HG03097 (cell line): Measurements from ENCODE around the gene ZNF837.

Experiments
- ATAC-seq: cut with Tn5 transposase; IDR thresholded peaks from one replicate; pipeline ENCODE4 v1.9.1; 2021; ENCODE audit not compliant: unreplicated experiment, low FRiP score

ZNF837 gene

GRCh38 chr19:58372311-58373133, 8.3 kb downstream of the ZNF837 start:
- ATAC-seq: no peak

- ATAC-seq: no peak
Observed at GRCh38 chr19:58368561-58369360, 12.1 kb downstream of the ZNF837 start.

GRCh38 chr19:58367698-58368454, 13.0 kb downstream of the ZNF837 start:
- no peak for ATAC-seq

- ATAC-seq: no peak
Observed at GRCh38 chr19:58366585-58367430, 14.0 kb downstream of the ZNF837 start.

GRCh38 chr19:58364146-58364545, 16.7 kb downstream of the ZNF837 start:
- ATAC-seq: no peak

- ATAC-seq: peak; percentile 79
Observed at GRCh38 chr19:58362272-58362994, 18.4 kb downstream of the ZNF837 start, which contains the start of gene ZNF497. ZNF497 (minus strand) TSS chr19:58362751; CDS start chr19:58357635, 5,116 bp downstream.

- ATAC-seq: peak; percentile 6
Observed at GRCh38 chr19:58361900-58362271, 18.9 kb downstream of the ZNF837 start.

- no peak for ATAC-seq
Observed at GRCh38 chr19:58357481-58358145, 23.2 kb downstream of the ZNF837 start.

GRCh38 chr19:58356766-58357480, 23.9 kb downstream of the ZNF837 start:
- ATAC-seq: no peak

GRCh38 chr19:58355908-58356765, 24.7 kb downstream of the ZNF837 start:
- ATAC-seq: no peak

- no peak for ATAC-seq
Observed at GRCh38 chr19:58355215-58355796, 25.5 kb downstream of the ZNF837 start.

GRCh38 chr19:58354478-58355030, 26.3 kb downstream of the ZNF837 start:
- no peak for ATAC-seq

- no peak for ATAC-seq
Observed at GRCh38 chr19:58353717-58354477, 26.9 kb downstream of the ZNF837 start.

GRCh38 chr19:58352760-58353671, 27.8 kb downstream of the ZNF837 start, which contains the start of gene A1BG:
A1BG (minus strand) TSS chr19:58353492; CDS start chr19:58353437, 55 bp downstream.
- no peak for ATAC-seq
